GM18517 (cell line): Measurements from ENCODE around the gene U2AF1L4.

Experiments
- ATAC-seq: cut with Tn5 transposase; IDR thresholded peaks from one replicate; pipeline ENCODE4 v1.9.1; 2021; ENCODE audit warnings: mild to moderate bottlenecking, moderate library complexity; ENCODE audit not compliant: unreplicated experiment

Gene U2AF1L4

DNA sequence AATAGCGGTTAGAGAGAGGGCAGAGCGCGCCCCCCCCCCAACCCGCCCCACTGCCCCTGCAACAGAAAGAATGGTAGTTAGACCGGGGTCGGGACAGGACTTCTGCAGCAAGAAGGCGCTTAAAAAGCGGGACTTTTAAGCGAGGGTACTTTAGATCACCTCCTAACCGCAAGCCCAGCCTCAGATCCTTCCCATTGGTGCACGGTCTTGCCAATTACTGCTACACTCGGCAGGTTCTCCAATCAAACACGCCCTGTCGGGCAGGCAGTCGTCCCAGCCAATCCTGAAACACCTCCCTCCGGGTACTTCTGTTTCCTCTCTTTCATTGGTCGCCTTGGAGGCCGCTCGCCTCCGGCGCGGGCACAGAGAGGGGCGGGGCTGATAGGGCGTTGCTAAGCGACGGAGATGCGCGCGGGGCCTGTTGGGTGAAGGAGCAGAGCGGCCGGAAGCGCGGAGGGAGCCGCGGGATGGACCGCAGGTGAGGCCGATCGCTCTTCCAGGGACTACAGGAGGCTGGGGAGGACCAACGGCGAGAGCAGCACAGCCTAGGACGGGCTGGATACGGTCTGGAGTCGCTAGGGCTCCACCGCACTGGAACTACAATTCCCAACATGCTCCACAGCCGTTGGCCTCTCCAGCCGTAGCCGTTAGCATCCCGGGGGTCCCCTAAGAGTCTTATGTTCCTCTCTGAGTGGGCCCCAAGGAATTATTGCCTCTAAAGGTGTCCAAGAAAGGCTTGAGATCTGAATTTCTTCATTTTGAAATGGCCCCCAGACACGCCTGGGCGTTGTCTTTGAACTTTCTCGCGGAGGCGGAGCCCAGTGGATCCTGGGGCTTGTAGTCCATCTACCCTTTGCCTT, 12.8 kb upstream of the U2AF1L4 start, which contains the start of gene PROSER3:
TSS of gene PROSER3 (plus strand) at position 428 of the 860 bp plus-strand sequence. CDS start at position 468, 40 bp downstream.
- peak; percentile 91 for ATAC-seq

DNA sequence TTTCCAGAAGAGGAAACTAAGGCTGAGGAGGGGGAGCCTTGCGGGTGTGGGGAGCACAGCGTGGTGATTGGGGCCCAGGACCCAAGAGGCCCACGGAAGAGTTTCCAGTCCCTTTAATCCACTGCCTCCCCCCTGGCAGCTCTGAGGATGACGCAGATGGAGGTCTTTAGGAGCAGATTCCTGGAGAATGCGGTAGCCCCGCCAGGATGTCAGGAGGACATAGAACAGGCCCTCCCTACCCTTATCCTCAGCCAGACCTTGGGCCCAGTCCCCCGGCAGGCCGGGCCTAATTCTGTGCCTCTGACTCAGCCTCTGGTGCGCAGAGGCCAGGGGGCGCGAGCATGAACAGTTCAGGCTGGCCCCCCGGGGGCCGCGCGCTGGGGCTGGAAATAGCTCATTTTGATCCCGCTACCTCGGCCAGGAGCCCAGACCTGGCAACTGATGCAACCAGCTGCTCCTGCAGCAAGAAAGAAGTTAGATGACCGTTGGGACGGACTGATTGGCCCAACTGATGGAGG, 12.1 kb upstream of the U2AF1L4 start:
- peak; percentile 5 for ATAC-seq

DNA sequence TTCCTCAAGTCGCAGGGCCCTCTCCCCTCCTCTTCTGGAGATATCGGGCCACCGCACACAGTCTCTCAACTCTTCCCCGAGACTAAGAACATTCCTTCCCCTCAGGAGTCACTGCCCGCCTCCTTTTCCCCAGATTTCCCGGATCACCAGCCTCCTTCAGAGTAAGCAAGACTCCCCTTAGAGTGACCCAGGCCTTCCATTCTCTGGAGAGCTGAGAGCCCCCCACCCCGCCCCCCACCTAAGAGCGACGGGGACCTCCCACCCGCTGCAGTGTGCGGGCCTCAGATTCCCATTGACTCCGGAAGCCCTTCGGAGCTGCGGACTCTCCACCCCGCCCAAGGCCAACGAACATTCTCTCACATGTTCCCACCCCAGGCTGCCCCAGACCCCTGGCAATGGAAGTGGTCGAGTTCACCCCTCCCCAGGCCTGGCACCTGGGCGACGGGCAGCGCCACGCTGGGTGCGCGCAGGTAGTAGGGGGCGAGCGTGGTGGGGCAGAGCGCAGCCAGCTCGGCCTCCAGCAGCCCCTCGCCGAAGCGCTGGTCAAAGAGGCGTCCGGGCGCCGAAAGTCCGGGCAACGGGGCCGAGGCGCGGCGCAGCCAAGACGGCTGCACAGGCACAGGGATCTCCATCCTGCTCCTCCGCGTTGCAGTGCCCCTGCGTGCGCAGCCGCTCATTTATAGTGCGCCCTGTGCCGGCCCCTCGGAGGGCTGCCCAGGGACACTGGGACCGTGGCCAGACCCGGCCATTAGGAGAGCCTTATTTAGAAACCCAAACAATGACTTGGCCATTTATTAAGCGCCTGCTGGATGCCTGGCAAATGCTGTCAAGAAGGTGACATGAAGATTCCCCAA, 11.4 kb upstream of the U2AF1L4 start, which contains the start of gene HSPB6:
TSS of gene HSPB6 (minus strand) at position 653 of the 854 bp plus-strand sequence. CDS start at position 632, 21 bp downstream.
- no peak for ATAC-seq

DNA sequence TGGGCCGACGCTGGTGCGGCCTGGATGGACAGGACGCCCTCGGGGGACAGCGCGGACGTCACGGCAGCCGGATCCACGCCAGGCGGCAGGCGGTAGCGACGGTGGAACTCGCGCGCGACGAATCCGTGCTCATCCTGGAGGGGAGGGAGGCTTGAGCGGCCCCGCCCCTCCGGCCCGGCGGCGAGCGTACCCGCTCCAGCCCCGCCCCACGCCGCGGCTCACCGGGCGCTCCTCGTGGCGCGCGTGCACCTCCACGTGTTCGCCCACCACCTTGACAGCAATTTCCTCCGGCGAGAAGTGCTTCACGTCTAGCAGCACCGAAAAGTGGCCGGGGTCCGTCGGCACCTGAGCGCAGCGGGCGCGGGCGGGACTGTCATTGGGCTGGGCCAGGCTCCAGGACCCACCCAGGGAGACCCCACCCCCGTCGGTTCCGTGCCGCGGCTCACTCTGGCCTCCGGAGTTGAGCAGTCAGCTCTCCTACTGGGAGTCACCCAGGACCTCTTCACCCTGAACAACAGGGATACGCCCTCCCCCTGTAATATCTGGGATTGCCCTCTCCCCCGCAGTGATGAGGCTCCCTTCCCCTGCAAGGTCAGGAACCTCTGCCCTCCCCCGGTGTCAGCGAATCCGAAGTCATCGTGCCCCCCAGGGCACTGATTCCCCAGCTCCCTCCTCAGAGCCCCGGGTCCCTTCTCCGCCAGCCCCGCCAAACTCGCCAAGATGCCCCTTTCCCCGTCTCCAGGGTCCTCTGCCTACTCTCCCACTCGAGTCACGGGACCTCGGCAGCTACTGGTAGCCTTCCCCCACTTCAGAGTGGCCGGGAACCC, 10.5 kb upstream of the U2AF1L4 start:
- ATAC-seq, result no peak

DNA sequence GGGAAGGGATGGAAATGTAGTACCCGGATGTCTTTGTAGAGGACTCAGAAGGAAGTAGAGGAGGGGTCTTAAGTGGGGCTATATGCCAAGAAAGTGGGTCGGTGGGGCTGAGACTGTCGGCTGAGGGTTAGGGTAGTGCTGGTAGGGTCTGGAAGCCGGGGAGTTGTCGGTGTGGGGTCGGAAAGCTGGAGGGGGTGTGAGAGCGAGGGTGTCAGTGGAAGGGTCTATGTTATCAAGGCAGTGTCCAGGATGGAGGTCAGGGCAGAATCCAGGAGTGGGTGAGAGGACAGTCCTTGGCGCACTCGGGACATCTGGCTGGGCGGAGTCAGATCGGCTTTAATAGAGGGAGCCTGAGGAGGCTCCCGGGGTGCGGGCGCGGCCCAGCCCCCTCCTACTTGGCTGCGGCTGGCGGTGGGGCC, 9.9 kb upstream of the U2AF1L4 start:
- no peak for ATAC-seq

DNA sequence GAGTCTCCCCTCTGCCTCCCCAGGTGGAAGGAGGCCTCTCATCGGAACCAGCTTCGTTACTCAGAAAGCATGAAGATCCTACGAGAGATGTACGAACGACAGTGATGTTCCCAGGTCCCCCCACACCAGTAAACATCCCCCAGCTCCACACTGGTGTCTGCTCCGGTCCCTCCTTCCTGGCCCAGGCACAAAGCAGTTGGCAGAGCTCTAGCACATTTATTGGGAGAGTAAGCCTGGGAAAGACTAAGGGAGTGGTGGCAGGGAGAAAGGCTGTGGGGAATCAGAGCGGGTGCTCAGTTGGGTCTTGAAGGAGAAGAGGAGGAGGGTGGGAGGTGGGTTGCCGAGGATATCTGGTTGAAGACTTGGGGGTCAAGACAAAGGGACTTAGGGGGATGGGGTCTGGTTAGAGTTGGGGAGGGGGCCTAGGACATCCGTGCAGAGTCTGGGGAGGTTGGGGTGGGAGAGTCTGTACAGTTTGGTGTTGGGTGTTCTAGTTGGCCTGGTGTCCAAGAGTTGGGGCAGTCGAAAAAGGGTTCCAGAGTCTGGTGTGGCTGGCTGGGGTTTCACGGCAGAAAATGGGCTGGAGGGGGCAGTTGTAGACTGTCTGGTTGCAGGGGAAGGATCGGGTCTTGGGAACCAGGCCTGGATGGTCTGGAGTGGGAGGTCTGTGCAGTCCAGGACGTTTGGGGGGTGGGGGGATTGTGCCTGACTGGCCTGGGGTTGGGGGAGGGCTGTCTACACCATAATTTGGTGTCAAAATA, 9.3 kb upstream of the U2AF1L4 start:
- no peak for ATAC-seq

DNA sequence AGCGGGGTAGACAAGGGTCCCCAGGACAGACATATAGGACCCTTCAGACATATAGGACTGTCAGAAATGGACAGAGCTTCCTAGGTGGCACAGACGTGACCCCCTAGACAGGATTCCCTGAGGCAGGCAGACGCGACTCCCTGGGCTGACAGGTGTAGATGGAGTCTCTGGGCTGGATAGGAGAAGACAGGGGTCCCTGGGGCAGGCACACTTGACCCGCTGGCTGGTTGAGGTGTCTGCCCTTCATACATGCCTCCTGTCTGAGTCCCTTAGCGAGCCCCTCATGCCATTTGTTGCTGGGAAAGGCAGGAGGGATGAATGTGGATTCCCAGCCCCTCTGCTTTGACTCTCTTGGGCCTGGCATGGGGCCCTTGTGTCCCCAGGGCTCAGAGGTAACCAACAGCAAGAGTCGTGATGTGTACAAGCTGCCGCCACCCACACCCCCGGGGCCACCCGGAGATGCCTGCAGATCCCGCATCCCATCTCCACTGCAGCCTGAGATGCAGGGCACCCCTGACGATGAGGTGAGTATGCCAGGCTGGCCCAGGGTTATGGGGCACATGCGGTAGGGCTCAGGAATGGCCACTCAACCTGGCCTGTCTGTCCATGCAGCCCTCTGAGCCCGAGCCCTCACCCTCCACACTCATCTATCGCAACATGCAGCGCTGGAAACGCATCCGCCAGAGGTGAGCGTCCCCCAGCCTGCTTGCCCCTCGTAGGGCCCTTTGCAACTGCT, 8.6 kb upstream of the U2AF1L4 start:
- no peak for ATAC-seq

DNA sequence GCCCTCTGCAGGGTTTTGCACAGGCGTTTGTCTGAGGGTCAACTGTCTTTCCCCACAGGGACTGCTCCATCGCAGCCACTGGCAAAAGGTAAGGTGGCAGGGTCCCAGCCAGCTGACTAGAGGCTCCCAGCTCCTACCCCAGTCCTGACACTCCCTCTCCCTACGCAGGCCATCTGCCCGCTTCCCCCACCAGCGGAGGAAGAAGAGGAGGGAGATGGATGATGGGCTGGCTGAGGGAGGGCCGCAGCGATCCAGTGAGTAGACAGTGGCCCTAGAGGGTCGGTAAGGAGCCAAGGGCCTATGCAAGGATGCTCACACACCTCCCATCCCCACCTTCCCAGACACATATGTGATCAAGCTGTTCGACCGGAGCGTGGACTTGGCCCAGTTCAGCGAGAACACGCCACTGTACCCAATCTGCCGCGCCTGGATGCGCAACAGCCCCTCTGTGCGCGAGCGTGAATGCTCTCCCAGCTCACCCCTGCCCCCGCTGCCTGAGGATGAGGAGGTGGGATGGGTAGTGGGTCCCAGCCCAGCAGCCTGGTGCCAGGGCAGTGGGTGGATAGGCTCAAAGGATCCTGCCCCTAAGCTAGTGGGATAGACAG, 7.6 kb upstream of the U2AF1L4 start:
- ATAC-seq, result no peak

DNA sequence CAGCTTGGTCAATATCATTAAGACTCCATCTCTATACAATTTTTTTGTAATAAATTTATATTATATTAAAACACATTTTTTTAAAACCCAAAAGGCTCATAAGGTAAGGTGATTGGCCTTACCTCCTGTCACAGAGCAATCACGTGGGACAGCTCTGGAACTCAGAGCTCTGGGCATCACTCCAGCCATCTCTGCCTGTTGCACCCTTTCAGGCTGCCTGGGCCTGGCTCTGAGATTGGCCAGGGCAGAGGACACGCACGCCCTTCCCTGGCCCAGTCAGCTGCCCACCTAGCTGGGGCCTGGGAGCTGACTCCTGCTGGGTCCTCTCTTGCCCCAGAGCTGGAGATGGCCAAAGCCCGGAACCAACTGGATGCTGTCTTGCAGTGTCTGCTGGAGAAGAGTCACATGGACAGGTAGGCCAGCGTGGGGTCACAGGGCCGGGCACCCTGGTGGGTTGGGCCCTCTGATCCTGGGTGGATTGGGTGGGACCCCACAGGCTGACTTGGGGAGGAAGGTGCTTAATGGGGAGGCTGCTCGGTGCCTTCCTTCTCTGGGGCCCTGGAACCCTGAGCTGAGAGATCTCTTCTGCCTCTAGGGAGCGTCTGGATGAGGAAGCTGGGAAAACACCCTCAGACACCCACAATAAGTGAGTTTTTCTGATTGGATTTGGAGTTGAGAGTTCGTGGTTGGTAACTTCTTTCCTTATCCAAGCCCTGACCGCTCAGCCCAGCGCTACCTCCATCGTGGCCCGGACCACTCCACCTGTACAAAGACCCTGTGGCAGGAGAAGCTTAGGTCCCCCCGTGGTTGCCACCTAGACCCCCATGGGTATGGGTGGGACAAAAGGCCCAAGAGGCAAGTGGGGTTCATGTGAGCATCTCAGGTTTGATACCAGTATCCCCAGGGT, 6.9 kb upstream of the U2AF1L4 start:
- ATAC-seq, result no peak

DNA sequence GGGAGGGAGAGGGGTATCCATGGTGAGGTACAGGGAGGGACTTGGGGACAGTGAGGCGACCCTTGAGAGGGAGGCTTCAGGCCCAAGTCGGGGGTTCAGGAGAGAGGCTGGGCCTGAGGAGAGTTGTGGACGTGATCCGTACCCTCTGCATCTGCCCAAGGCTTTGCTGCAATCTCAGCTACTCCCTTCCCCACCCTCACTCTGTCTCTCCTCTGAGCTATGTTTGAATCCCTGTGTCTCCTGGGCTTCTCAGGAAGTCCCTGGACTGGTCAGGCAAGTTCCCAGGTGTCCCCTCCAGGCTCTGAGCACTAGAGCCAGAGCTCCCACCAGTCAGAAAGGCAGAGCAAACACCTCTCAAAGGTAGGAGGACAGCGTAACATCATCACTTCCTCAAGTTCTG, 4.9 kb upstream of the U2AF1L4 start:
- ATAC-seq, result no peak

DNA sequence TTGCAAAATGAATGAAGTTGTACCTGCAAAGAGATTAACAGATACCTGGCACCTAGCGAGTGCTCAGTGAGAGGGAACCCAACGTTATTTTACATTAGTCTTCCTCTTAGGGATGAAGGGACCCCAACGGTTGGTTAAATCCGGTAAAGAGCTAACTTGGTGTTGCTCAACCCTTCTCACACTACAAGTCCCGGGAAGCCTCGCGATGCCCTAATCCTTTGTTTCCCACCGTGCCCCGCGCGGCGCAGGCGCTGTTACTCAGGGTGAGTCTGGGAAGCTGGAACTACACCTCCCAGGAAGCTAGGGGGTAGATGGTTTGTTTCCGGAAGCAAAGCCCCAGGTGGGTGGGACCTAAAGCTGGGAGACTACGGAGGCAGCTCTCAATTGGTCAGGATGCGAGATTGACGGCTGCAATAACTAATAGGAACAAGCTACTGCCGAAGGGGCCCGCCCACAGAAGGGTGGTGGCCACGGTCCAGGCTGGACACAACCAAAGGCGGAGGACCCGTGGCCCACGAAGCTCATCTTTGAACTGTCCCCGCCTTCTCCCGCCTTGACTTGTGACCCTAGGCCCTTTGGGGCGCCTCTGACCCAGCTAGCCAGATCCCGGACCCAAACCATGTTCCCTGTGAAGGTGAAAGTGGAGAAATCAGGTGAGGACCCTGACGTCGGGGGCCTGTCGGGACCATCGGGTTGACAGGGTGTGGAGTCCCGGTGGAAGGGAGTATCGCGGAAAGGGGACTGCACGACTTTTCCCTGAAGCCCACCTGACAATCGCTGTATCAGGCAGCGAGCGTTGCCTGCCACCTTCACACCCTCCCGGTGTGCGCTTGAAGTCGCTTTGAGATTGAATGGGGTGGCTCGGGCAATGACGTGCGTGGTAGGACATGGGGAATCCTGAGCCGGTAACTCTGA, 3.1 kb upstream of the U2AF1L4 start, which contains the start of gene LIN37:
TSS of gene LIN37 (plus strand) at position 471 of the 915 bp plus-strand sequence. CDS start at position 620, 149 bp downstream.
- ATAC-seq, result peak; percentile 66

DNA sequence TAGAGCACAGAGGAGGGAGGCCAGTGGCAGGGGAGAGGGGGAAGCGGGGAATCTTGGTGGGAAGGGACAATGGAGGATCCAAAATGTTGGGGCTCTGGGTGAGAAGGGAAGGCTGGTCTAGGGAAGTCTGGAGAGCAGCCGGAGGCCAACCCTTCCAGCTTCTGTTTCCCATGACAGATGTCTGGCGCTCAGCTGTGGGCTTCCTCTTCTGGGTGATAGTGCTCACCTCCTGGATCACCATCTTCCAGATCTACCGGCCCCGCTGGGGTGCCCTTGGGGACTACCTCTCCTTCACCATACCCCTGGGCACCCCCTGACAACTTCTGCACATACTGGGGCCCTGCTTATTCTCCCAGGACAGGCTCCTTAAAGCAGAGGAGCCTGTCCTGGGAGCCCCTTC, 1.3 kb upstream of the U2AF1L4 start:
- ATAC-seq, result no peak

DNA sequence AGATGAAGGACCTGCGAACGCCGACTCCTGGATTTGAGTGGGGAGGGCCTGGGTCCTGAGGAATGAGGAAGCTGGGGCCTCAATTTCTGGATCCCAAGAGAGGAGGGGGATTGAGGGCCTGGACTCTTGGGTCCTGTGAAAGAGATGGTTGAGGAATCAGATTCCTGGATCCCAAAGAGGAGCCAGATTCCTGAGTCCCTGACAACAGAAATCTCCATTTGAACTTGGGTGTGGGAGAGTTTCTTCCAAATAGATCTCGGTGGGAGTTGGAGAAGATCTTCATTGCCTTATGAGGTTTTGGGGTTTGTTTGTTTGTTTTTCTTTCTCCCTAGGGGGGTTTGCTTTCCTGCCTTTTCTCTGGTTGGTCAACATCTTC, 857 bp upstream of the U2AF1L4 start:
- ATAC-seq, result no peak

DNA sequence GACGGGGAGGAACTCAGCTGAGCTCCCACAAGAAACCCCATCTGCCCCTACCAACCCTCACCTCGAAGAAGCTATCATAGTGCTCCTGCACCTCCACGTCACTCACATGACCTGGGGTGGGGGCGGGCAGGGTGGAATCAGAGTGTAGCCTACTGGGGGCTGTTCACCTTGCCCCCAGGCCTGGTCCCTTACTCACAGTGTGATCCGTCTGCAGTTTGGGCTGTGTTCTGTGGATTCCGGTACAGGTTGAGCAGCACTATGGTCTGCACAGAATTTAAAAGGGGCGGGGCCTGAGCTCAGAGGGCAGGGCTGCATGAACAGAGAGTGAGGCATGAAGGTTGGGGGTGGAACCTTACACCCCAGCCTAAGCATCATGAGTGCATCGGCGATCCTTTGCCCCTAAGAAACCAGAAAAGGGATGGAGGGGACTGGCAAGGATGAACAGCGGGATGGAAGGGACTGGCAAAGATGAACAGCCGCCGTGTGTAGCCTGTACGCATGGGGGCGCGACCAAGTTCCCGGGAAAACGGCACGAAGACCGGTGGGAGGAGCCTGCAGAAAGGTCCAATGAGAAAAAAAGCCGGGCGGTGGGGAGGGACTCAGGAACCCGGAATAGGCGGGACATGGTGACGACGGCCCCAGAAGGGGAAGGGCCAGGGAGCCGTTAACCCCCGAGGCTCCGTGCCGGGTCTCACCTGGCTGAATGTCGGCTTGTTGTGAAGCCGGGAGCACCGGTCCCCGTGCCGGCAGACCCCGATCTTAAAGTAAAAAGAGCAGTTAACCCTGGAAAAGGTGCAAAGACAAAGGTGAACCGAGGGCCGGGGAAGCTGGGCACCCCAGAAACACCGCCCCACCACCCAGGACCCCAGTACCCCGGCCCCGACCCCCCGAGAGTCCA, 539 bp downstream of the U2AF1L4 start:
- ATAC-seq, result no peak

DNA sequence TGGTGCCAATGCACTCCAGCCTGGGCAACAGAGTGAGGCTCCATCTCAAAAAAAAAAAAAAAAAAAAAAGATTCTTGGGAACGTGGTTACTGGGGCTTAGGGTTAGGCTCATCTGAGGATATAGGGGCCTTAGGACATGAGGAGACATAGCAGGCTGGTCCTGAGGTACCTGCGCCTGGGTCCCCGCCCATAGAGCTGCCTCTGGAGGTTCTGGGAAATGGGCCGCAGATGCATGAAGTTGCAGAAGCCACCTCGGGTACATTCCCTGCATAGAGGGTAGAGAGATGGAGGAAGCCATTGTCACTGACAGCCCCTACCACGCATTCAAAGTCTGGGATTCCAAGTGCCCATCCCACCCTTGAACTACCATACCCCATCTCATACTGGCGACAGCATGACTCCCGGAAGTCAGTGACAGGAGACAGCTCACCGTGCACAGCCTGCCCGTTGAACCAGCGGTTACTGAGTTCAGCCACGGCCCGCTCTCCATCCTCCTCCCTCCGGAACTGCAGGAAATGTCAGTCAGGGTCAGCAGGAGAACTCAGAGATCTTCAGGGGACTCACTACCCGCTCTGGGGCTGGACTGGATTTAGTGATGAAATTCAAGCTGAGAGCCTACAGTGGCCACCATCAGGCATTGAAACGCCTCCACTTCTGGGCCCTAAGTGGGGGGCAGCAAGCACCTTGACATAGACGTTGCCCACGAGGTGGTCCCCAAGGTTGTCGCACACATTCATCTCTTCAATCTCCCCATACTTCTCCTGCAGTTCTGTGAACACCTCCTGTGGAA, 1.4 kb downstream of the U2AF1L4 start:
- ATAC-seq, result no peak
